GM06990 (cell line): ENCODE measurements around the gene KRT26.

Source experiments
- DNase-seq: peaks from one replicate; pipeline ENCODE4 v3.0.0-alpha.2; 2011; ENCODE audit not compliant: insufficient read length; ENCODE audit errors: extremely low read depth
- H3K27me3 ChIP-seq: replicated peaks from 2 replicates; pipeline ENCODE4 v1.6.0; 2011; ENCODE audit warnings: low read length; ENCODE audit not compliant: control insufficient read depth, insufficient read depth
- H3K36me3 ChIP-seq: 2 replicates; pipeline ENCODE4 v1.5.1; 2011; ENCODE audit warnings: low read length; ENCODE audit not compliant: control insufficient read depth, insufficient read depth
- H3K4me3 ChIP-seq: replicated peaks from 2 replicates; pipeline ENCODE4 v1.5.1; 2011; ENCODE audit warnings: low read depth, mild to moderate bottlenecking, control low read depth, low read length
- TF ChIP-seq, protein P1 (sequence below): IDR thresholded peaks from 2 replicates; pipeline ENCODE4 v1.5.1; 2011; ENCODE audit warnings: low read length, control low read depth, mild to moderate bottlenecking, inconsistent platforms; ENCODE audit not compliant: insufficient read depth, poor library complexity, severe bottlenecking

Gene KRT26

GRCh38 chr17:40726919-40727318 lies 45.1 kb downstream of the KRT26 start:
- no peaks in the 10 kb centered on the region for H3K36me3 ChIP-seq
- peaks cover 2% of the 10 kb centered on the region; the same call in 1 of the 2 replicates for H3K27me3 ChIP-seq
- no peak for DNase-seq
- H3K4me3 ChIP-seq = no peak overlapping the region
- TF ChIP-seq, protein P1, sequence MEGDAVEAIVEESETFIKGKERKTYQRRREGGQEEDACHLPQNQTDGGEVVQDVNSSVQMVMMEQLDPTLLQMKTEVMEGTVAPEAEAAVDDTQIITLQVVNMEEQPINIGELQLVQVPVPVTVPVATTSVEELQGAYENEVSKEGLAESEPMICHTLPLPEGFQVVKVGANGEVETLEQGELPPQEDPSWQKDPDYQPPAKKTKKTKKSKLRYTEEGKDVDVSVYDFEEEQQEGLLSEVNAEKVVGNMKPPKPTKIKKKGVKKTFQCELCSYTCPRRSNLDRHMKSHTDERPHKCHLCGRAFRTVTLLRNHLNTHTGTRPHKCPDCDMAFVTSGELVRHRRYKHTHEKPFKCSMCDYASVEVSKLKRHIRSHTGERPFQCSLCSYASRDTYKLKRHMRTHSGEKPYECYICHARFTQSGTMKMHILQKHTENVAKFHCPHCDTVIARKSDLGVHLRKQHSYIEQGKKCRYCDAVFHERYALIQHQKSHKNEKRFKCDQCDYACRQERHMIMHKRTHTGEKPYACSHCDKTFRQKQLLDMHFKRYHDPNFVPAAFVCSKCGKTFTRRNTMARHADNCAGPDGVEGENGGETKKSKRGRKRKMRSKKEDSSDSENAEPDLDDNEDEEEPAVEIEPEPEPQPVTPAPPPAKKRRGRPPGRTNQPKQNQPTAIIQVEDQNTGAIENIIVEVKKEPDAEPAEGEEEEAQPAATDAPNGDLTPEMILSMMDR = peak; percentile 32

DNA sequence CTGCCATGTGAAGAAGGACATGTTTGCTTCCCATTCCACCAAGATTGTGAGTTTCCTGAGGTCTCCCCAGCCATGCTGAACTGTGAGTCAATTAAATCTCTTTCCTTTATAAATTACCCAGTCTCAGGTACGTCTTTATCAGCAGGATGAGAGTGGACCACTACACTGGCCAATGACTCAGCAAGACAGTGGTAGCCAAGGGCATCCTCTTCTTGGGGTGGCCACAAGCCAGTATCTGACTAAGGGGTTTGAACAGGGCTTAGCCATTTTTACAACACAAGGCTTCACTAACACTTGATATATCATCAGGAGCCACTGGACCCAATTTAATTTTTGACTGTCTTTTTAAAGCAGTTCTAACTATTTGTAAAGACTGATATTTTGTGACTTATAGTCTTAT lies 47.3 kb downstream of the KRT26 start:
- TF ChIP-seq, protein P1 = no peak
- H3K4me3 ChIP-seq = no peak overlapping the region
- H3K36me3 ChIP-seq = no peaks in the 10 kb centered on the region
- H3K27me3 ChIP-seq = peaks cover under 1% of the 10 kb centered on the region; the same call in 1 of the 2 replicates
- no peak for DNase-seq

- TF ChIP-seq, protein P1 = no peak
- Histone ChIP-seq H3K4me3 (no peak overlapping the region), H3K27me3 (peaks cover 1% of the 10 kb centered on the region; the same call in 1 of the 2 replicates), H3K36me3 (no peaks in the 10 kb centered on the region)
- DNase-seq = no peak
Observed at GRCh38 chr17:40722241-40722640, 49.8 kb downstream of the KRT26 start.

DNA sequence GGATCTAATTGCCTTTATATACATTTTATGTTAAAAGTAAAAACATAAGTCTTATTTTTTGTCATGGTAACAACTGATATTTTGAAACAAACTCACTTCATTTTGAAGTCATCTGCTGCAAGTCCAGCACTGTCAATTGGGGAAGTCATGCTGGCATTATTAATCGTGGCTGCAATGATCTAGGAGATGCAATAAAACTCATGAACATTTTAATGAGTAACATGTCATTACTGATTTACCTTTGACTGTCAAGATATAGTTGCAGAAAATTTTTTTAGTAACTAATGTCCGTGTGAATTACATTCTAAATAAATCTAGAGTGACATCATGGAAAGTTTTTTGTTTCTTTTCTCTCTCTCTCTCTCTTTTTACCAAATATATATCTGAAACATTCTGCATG lies 51.1 kb downstream of the KRT26 start:
- H3K27me3 ChIP-seq = peaks cover 1% of the 10 kb centered on the region; the same call in 1 of the 2 replicates
- H3K4me3 ChIP-seq = no peak overlapping the region
- TF ChIP-seq, protein P1 = no peak
- DNase-seq = no peak
- no peaks in the 10 kb centered on the region for H3K36me3 ChIP-seq

GRCh38 chr17:40718930-40719329 lies 53.1 kb downstream of the KRT26 start:
- no peak for DNase-seq
- no peak overlapping the region for H3K4me3 ChIP-seq
- TF ChIP-seq, protein P1 = no peak
- H3K27me3 ChIP-seq = peaks cover 1% of the 10 kb centered on the region
- no peaks in the 10 kb centered on the region for H3K36me3 ChIP-seq

DNA sequence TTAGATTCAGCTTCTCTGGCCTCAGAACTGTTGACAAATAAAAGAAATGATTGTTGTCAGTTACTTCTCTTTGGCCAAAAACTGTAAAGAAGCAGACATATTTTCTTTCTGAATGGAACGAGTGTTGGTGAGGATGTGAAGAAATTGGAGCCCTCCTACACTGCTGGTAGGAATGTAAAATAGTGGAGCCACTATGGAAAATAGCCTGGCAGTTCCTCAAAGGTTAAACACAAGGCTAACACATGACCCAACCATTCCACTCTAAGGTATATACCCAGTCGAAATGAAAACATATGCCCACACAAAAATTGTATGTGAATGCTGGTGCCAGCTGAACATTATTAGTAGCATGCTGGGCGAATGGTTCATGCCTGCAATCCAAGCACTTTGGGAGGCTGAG lies 54.2 kb downstream of the KRT26 start:
- Histone ChIP-seq H3K4me3 (no peak overlapping the region), H3K27me3 (peaks cover 1% of the 10 kb centered on the region), H3K36me3 (no peaks in the 10 kb centered on the region)
- TF ChIP-seq, protein P1 = no peak
- DNase-seq = no peak
